HG02852 (cell line): ENCODE results near the gene STRIP2.
"Not testable (repeated sequence)": the region's sequence is repeated elsewhere in the genome, so short reads cannot be mapped to it uniquely, and the experiment has no call there.

Experiments
- ATAC-seq: cut with Tn5 transposase; IDR thresholded peaks from one replicate; pipeline ENCODE4 v1.9.1; 2021; ENCODE audit warnings: mild to moderate bottlenecking, moderate library complexity; ENCODE audit not compliant: unreplicated experiment

The STRIP2 gene, protein sequence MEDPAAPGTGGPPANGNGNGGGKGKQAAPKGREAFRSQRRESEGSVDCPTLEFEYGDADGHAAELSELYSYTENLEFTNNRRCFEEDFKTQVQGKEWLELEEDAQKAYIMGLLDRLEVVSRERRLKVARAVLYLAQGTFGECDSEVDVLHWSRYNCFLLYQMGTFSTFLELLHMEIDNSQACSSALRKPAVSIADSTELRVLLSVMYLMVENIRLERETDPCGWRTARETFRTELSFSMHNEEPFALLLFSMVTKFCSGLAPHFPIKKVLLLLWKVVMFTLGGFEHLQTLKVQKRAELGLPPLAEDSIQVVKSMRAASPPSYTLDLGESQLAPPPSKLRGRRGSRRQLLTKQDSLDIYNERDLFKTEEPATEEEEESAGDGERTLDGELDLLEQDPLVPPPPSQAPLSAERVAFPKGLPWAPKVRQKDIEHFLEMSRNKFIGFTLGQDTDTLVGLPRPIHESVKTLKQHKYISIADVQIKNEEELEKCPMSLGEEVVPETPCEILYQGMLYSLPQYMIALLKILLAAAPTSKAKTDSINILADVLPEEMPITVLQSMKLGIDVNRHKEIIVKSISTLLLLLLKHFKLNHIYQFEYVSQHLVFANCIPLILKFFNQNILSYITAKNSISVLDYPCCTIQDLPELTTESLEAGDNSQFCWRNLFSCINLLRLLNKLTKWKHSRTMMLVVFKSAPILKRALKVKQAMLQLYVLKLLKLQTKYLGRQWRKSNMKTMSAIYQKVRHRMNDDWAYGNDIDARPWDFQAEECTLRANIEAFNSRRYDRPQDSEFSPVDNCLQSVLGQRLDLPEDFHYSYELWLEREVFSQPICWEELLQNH

GRCh38 chr7:129433847-129434674 is at the start of gene STRIP2:
Gene STRIP2 (plus strand): TSS chr7:129434432. CDS start chr7:129434473, 41 bp downstream.
- peak; percentile 97 for ATAC-seq

GRCh38 chr7:129385116-129385515 is 49.1 kb upstream of the STRIP2 start:
- no peak for ATAC-seq

- ATAC-seq = no peak
These were observed 48.6 kb upstream of the STRIP2 start for GRCh38 chr7:129385598-129385997.

DNA sequence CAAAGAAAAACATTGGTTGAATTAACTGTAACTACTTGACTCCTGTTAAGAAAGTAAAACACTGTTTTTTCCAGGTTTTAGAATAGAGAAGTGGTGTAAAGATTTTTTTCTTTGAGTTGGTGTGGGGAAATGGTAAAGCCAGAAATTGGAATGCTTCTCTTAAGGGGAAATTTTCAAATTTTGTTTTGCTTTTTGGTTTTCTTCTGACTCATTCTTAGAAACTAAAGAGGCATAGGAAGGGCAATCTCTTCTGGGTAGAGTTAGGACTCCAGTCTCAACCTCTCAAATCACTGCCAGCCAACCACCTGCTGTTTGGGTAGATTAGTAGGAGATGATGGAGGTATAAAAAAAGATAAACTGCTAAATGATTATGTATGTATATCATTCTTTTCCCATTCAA is 47.7 kb upstream of the STRIP2 start:
- ATAC-seq = no peak

GRCh38 chr7:129387537-129387936 is 46.7 kb upstream of the STRIP2 start:
- no peak for ATAC-seq

DNA sequence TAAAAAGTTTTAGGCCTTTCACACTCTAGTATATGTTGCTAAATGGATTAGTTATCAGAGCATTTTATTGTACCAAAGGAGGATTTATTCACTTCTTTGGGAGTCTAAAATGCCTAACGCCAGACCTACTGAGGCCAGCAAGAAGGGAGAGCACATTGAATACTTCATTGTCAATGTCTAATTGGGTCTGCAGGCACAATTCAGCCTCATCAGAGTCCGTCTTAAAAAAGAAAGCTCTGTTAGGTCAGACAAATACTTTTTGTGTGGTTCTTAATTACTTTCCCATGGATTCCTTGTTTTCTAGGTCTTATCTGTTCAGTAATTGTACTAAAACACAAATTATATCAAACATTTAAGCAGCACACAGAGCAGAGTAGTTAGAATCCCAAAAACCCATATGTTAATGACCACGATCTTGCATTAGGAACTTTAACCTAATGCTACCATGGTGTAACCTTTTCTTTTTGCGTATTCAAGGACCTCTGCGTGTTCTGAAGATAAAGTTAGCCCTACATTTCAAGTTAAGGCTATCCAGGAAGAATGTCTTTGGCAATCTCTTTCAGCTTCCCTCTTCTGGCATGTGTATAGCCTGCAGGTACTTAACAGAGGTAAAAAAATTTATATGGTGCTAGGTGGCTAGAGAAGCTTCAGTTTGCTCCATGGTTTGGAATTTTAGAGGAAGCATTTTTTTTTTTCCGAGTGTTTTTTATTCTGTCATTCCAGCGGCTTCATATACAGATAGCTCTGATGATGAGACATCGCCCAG is 45.7 kb upstream of the STRIP2 start:
- no peak for ATAC-seq

DNA sequence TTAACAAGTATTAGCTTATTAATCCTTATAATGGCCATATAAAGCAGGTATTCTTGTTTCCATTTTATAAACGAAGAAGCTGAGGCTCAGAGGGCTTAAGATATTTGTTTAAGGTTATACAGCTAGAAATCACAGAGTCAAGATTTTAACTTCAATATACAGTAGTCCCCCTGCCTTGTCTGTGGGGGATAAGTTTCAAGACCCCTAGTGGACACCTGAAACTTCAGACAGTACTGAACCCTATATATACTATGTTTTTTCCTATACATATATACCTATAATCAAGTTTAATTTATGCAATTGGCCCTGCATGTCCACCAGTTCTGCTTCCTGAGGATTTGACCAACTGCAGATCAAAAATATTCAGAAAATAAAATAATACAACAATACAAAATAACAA is 44.4 kb upstream of the STRIP2 start:
- no peak for ATAC-seq

DNA sequence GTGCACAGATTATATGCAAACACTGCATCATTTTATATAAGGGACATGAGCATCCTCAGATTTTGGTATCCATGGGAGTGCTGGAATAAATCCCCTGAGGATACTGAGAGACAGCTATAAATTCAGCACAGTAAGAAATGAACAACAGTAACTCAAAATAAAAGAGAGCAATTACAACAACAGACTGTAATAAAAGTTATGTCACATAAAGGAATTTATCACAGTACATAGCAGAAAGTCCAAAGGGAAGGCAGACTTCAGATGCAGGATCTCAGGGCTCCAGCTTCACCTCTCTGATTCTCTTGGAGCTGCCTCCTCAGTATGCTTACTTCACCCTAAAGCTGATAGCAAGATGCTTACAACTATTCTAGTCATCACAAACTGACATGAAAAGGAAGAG is 43.9 kb upstream of the STRIP2 start:
- no peak for ATAC-seq

- no peak for ATAC-seq
These were observed 42.6 kb upstream of the STRIP2 start for GRCh38 chr7:129391546-129392171.

GRCh38 chr7:129393255-129393654 is 41.0 kb upstream of the STRIP2 start:
- no peak for ATAC-seq

DNA sequence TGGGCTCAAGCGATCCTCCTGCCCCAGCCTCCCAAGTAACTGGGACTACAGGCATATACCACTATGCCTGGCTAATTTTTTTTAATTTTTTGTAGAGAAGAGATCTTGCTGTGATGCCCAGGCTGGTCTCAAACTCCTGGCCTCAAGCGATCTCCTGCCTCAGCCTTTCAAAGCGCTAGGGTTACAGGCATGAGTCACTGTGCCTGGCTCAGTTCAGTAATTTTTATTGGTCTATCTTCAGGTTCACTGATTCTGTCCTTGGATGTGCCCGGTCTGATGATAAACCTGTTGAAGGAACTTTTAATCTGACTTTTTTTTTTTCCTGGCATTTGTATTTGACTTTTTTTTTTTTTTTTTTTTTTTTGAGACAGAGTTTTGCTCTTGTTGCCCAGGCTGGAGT is 40.1 kb upstream of the STRIP2 start:
- ATAC-seq = no peak

DNA sequence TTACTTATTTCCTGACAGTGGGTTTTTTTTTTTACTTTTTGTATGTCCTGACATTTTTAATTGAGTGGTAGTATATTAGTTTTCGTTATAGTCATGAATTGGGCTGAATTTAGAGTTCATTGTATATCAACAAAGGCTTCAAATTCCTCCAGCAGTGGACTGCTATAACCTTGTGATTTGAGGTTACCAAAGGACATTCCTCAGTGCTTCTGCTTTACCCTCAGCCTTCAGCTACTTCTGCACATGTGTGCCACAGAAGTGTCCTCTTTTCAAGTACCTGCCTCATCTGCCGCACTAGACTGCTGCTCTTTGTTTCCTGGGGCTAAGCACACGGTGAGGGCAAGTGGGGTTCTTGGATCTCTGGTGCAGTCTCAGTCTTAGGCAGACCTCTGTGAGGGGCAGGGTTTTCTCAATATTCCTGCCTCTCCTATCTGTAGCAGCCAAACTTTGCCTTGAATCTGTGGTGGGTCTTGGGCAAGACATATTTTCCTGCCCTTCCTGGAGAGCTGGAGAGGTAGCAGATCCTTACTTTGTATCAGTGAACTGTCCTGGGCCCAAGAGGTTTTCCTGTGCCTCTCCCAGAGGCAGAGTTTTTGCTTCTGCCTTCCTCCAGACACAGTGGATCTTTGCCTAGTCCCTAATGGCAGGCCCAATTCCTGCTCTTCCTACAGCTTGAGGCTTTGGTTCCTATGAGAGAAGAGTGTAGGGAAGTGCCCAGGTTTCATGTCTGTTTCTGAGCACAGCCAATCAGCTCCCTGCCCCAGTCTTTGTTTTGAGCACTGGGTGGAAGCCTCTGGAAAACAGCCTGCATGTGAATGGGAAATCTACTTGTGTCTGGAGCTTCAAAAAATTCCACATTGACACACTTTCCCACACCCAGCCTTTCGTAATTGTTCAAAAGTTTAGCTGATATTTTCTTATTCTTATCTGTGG is 39.0 kb upstream of the STRIP2 start:
- ATAC-seq = no peak

DNA sequence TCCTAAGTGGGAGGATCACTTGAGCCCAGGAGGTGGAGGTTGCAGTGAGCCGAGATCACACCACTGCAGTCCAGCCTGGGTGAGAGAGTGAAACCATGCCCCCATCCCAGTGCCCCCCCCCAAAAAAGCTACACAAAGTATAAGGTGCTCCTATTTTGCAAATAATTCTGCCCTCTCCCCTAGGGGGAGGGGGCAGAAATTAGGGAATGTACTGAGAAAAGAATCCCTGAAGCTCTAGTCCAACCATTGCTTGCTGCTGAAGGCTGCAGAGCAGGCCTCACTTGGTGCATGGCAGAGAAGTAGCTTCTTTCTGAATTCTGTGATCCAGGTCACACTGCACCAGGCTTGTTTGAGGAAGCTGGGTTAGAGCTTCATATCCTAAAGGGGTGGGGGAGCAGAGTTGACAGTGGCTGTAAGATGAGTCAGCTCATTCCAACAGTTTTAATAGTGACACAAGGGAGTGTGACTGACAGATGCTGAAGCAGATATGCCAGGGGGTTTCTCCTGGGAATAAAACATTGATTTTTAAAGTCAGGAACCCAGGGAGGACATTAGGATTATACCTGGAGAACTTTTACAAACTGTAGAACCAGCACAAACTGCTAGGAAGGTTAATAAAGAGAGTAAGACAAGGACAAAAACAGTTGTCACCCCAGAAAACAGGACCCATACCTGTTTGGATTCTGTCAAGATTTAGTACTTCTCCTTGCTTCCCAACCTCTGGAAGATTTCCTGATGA is 32.8 kb upstream of the STRIP2 start:
- no peak for ATAC-seq

- ATAC-seq = no peak
These were observed 32.0 kb upstream of the STRIP2 start for GRCh38 chr7:129401967-129402860.

- ATAC-seq = no peak
These were observed 28.7 kb upstream of the STRIP2 start for GRCh38 chr7:129405527-129405926.

GRCh38 chr7:129410238-129410637 is 24.0 kb upstream of the STRIP2 start:
- ATAC-seq = not testable (repeated sequence)

GRCh38 chr7:129412501-129412900 is 21.7 kb upstream of the STRIP2 start:
- ATAC-seq = no peak
